Upper lobe of left lung (tissue), 6 donors: ENCODE results near the gene LYPD6. TPM values are rescaled to one million over a fixed set of nuclear protein-coding genes. Genes with fewer than 3 reads are reported as not detected.

Source experiments
- ATAC-seq, 2 donors: fragments of 200-7000 bp; cut with Tn5 transposase; one replicate each; pipeline ENCODE4 v1.9.1; 2022; ENCODE audit warnings: mild to moderate bottlenecking in 2 of 2, moderate library complexity in 2 of 2; ENCODE audit not compliant: low FRiP score in 2 of 2
- DNase-seq, 2 donors: peaks; one replicate each; pipeline ENCODE4 v3.0.0-alpha.2; 2019 to 2020
- H3K27ac ChIP-seq, 4 donors: fragments of 200-600 bp; sonication (generic); one replicate each; pipeline ENCODE4 v1.5.1; 2016 to 2019
- H3K27me3 ChIP-seq, 4 donors: fragments of 200-600 bp; sonication (generic); one replicate each; pipeline ENCODE4 v1.5.1; 2017 to 2019
- H3K36me3 ChIP-seq, 4 donors: fragments of 200-600 bp; sonication (generic); one replicate each; pipeline ENCODE4 v1.5.1; 2016 to 2019
- H3K4me1 ChIP-seq, 4 donors: fragments of 200-600 bp; sonication (generic); one replicate each; pipeline ENCODE4 v1.5.1; 2018 to 2019
- H3K4me3 ChIP-seq, 4 donors: fragments of 200-600 bp; sonication (generic); one replicate each; pipeline ENCODE4 v1.5.1; 2017 to 2019; ENCODE audit warnings: mild to moderate bottlenecking in 2 of 4, moderate library complexity in 1 of 4
- H3K9me3 ChIP-seq, 4 donors: fragments of 200-600 bp; sonication (generic); one replicate each; pipeline ENCODE4 v1.5.1; 2018 to 2019
- EP300 ChIP-seq, 4 donors: sonication (generic); formaldehyde crosslinking; IDR thresholded peaks; one replicate each; pipeline ENCODE4 v1.5.1; 2017; ENCODE audit warnings: antibody characterized with exemption in 4 of 4, control low read depth in 2 of 4
- POLR2A ChIP-seq, 4 donors: fragments of 450-650 bp; IDR thresholded peaks; one replicate each; pipeline ENCODE4 v1.5.1; 2016 to 2017; ENCODE audit warnings: antibody characterized with exemption in 4 of 4, mild to moderate bottlenecking in 2 of 4
- POLR2AphosphoS5 ChIP-seq, 2 donors: sonication (generic); formaldehyde crosslinking; IDR thresholded peaks; one replicate each; pipeline ENCODE4 v1.5.1; 2017; ENCODE audit warnings: antibody characterized with exemption in 2 of 2
- WGBS, 2 donors: methylation state at CpG; one replicate each; pipeline ENCODE4 v1.1.5; 2017 to 2018; 5-methylcytosine and 5-hydroxymethylcytosine counted together
- total RNA-seq, 6 donors: library from RNA; depleted of rRNA in 4 of 6; stranded (reverse); fragments of >200 nt in 4 of 6; gene quantifications; one replicate each; pipeline versions ENCODE4 v1.1.0 to v1.2.1, GENCODE V29; 2016 to 2021
- TF ChIP-seq, protein P1 (sequence below), 6 experiments: fragments of 450-650 bp in 4 of 6; fragments of 200-600 bp in 2 of 6; sonication (generic) in 2 of 6; IDR thresholded peaks; one replicate each; pipeline ENCODE4 v1.5.1; 2016 to 2019; ENCODE audit warnings: antibody characterized with exemption in 6 of 6
- donor health status: DM: no; HTN: no; CAD: no; lungs with moderate emphysema.
- donor health status: DM: no; HTN: yes; CAD: no; lungs with severe emphysema.

LYPD6 gene
- total RNA-seq, 6 donors from 2014 or later: 0.09 to 0.89 (median 0.33) TPM; not detected in 1

DNA sequence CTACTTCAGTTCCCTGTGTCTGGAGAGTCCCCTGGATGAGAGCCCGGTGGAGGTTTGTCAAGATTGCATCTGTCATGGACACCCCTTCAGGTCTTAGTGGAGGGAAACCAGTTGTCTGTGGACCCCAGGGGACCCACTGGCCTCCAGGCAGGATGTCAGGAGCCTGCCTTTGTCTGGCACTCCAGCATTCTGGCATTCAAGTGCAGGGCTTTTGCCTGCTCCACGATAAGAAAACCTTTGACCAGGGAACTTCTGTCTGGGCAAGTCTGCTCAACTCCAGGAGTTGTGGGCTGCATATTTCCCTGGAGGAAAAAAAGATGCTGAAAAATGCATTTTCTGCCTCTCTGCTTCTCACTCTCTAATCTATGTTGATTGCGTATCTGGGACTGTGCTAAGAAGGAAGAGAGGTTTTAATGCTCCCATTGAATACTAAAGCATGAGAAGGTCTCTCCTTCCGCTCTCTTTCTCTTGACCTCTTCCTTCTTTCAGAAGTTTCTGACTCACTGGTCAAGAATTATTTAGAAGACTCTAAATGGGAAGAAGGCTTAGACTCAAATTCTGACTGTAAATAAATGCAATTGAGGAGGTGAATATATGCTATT lies 152.7 kb downstream of the LYPD6 start:
- WGBS, 2 donors: 73 to 78% methylated on average over 3 to 4 of the region's 4 CpGs

DNA sequence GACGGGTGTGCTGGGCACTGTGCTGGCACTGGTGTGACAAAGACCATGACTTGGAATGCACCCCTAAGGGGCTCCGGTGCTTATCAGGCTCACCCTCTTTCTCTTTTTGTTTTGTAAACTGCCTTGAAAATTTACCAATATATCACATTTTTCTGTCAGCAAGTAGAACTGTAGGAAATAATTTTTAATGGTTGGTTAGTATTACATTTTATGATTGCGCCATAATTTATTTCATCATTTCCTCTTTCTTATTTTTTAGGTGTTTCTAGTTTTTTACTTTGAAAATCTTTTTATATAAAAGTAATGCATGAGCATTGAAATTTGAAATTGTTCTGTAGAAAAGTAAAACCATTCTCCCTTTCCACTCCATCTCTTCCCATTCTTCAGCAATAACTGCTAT lies 156.3 kb downstream of the LYPD6 start:
- Histone ChIP-seq H3K9me3 (no peaks in the 10 kb centered on the region), H3K4me3 (no peak overlapping the region), H3K4me1 (no peaks in the 10 kb centered on the region), H3K36me3 (no peaks in the 10 kb centered on the region), H3K27me3 (no peaks in the 10 kb centered on the region), H3K27ac (no peak overlapping the region)
- DNase-seq (no peak), ATAC-seq (no peak)
- 90 to 91% methylated on average over 3 of the region's 3 CpGs for WGBS, 2 donors
- no peak for TF ChIP-seq EP300 (IDR thresholded peaks at IDR 0.05)
- TF ChIP-seq, protein P1, sequence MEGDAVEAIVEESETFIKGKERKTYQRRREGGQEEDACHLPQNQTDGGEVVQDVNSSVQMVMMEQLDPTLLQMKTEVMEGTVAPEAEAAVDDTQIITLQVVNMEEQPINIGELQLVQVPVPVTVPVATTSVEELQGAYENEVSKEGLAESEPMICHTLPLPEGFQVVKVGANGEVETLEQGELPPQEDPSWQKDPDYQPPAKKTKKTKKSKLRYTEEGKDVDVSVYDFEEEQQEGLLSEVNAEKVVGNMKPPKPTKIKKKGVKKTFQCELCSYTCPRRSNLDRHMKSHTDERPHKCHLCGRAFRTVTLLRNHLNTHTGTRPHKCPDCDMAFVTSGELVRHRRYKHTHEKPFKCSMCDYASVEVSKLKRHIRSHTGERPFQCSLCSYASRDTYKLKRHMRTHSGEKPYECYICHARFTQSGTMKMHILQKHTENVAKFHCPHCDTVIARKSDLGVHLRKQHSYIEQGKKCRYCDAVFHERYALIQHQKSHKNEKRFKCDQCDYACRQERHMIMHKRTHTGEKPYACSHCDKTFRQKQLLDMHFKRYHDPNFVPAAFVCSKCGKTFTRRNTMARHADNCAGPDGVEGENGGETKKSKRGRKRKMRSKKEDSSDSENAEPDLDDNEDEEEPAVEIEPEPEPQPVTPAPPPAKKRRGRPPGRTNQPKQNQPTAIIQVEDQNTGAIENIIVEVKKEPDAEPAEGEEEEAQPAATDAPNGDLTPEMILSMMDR (IDR thresholded peaks at IDR 0.05): no peak
- TF ChIP-seq POLR2A (IDR thresholded peaks at IDR 0.05): no peak
- TF ChIP-seq POLR2AphosphoS5 (IDR thresholded peaks at IDR 0.05): no peak

More for the DNA sequence above, 152.7 kb downstream of the LYPD6 start:
- TF ChIP-seq POLR2A (IDR thresholded peaks at IDR 0.05): no peak
- TF ChIP-seq, protein P1 (IDR thresholded peaks at IDR 0.05): no peak
- no peak for TF ChIP-seq EP300 (IDR thresholded peaks at IDR 0.05)
- no peak for TF ChIP-seq POLR2AphosphoS5 (IDR thresholded peaks at IDR 0.05)
- Histone ChIP-seq H3K36me3 (no peaks in the 10 kb centered on the region), H3K4me1 (no peaks in the 10 kb centered on the region), H3K9me3 (no peaks in the 10 kb centered on the region), H3K27me3 (no peaks in the 10 kb centered on the region), H3K4me3 (no peak overlapping the region), H3K27ac (no peak overlapping the region)
- DNase-seq (no peak), ATAC-seq (no peak)

DNA sequence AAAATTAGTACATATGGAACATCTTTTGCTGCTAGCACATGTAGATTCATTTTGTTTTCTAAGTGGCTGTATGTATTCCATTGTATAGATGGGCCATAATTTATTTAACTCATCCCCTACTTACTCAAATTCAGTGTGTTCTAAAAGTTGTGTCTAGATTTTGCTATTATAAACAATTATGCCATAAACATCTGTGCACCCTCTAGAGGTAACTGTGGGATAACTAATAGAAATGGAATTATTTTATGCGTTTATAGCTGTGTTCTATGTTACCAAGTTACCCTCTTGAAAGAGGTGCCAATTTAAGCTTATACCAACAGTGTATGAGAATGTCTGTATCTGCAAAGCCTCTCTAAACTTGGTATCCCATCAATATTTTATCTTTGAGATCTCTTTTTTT lies 156.8 kb downstream of the LYPD6 start:
- WGBS, 2 donors: 57 to 65% methylated on average over 1 of the region's 1 CpG

DNA sequence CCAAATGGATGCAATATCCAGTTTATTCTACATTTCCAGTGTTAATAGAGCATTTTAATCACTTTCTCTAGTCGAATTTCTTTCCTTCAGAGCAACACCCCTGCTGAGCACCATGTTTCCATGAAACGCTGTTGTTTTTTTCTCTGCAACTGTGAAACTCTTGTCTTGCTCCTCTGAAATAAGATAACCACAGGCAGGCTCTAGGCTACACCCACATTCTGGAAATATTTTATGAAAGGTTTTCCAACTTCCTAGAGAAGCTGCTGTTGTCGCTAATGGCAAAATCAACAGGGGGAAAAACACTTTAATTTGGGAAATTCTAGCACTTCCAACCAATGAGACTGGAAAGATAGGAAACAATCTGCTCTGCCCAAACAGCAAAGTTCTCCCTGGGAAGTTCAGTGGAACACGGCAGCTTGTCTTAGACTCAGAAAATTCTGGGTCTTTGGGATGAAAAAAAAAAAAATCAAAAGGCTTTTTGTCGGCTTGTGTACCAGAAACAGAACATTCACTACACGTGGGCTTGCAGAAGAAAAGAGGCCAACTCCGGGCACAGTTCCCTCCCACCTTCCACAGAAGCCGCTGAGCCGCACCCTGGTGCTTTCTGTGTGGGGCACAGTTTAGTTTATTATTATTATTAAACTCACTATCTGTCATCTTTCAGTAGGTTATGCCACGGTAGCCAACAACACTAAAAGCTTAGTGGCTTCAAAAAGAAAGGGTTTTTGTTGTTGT lies 158.5 kb downstream of the LYPD6 start:
- Histone ChIP-seq H3K36me3 (no peaks in the 10 kb centered on the region), H3K9me3 (no peaks in the 10 kb centered on the region), H3K27me3 (no peaks in the 10 kb centered on the region), H3K4me3 (no peak overlapping the region), H3K4me1 (no peaks in the 10 kb centered on the region), H3K27ac (no peak overlapping the region)
- WGBS, 2 donors: 61 to 69% methylated on average over 10 of the region's 10 CpGs
- ATAC-seq: no peak
- TF ChIP-seq, protein P1 (IDR thresholded peaks at IDR 0.05): no peak
- no peak for TF ChIP-seq POLR2AphosphoS5 (IDR thresholded peaks at IDR 0.05)
- no peak for TF ChIP-seq POLR2A (IDR thresholded peaks at IDR 0.05)
- TF ChIP-seq EP300 (IDR thresholded peaks at IDR 0.05): no peak
- DNase-seq: no peak

More for the DNA sequence above, 156.8 kb downstream of the LYPD6 start:
- no peak overlapping the region for H3K27ac ChIP-seq
- TF ChIP-seq, protein P1 (IDR thresholded peaks at IDR 0.05): no peak
- TF ChIP-seq EP300 (IDR thresholded peaks at IDR 0.05) (no peak), POLR2AphosphoS5 (IDR thresholded peaks at IDR 0.05) (no peak), POLR2A (IDR thresholded peaks at IDR 0.05) (no peak)
- H3K27me3 ChIP-seq: no peaks in the 10 kb centered on the region
- no peaks in the 10 kb centered on the region for H3K36me3 ChIP-seq
- ATAC-seq (no peak), DNase-seq (no peak)
- H3K9me3 ChIP-seq: no peaks in the 10 kb centered on the region
- H3K4me3 ChIP-seq: no peak overlapping the region
- H3K4me1 ChIP-seq: no peaks in the 10 kb centered on the region
